ENCODE data around the gene DNAJC1.
A peak's percentile ranks its signal among the peaks of the same experiment; 100 is the strongest.
"Not testable (repeated sequence)": the region's sequence is repeated elsewhere in the genome, so short reads cannot be mapped to it uniquely, and the experiment has no call there.

DNAJC1 gene

DNA sequence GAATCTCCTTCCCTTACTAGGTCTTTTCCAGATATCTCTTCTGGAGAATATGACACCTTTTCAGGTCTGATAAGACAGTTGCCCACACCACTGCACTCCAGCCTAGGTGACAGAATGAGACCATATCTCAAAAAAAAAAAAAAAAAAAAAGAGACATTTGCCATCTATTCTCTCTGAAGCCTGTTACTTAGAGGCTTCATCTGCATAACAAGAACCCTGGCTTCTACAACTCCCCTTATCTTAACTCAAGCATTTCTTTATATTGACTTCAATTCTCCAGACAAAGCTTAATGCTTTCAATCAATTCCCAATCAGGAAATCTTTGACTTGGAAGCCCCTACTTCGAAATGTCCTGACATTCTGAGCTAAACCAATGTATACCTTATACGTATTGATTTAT lies 134.4 kb downstream of the DNAJC1 start:
- H3K36me3 ChIP-seq (ENCODE audit: control insufficient read depth, insufficient read depth, low read length), result not testable (repeated sequence)

GRCh38 chr10:21860718-21861117 lies 142.8 kb downstream of the DNAJC1 start:
- Histone ChIP-seq H3K27ac (ENCODE audit: low read depth, low read length) (no peak overlapping the region), H3K36me3 (ENCODE audit: control insufficient read depth, insufficient read depth, low read length) (no peaks in the 10 kb centered on the region), H3K4me3 (ENCODE audit: low read depth, low read length) (no peak overlapping the region), H3K9ac (ENCODE audit: low read depth, low read length) (no peak overlapping the region), H3K9me3 (ENCODE audit: control insufficient read depth, insufficient read depth, low read length) (no peaks in the 10 kb centered on the region), H3K27me3 (ENCODE audit: control insufficient read depth, insufficient read depth, low read length) (no peaks in the 10 kb centered on the region), H3K4me1 (ENCODE audit: control insufficient read depth, insufficient read depth, low read length) (no peaks in the 10 kb centered on the region)

More for the DNA sequence above, 134.4 kb downstream of the DNAJC1 start:
- not testable (repeated sequence) for H3K9ac ChIP-seq (ENCODE audit: low read depth, low read length); H3K9me3 ChIP-seq (ENCODE audit: control insufficient read depth, insufficient read depth, low read length); H3K27me3 ChIP-seq (ENCODE audit: control insufficient read depth, insufficient read depth, low read length); H3K4me3 ChIP-seq (ENCODE audit: low read depth, low read length)
- Histone ChIP-seq H3K4me1 (ENCODE audit: control insufficient read depth, insufficient read depth, low read length) (peaks cover 16% of the 10 kb centered on the region), H3K27ac (ENCODE audit: low read depth, low read length) (peak overlapping the region; percentile 74)

GRCh38 chr10:21858455-21858854 lies 145.1 kb downstream of the DNAJC1 start:
- H3K9ac ChIP-seq (ENCODE audit: low read depth, low read length), result no peak overlapping the region
- H3K36me3 ChIP-seq (ENCODE audit: control insufficient read depth, insufficient read depth, low read length), result no peaks in the 10 kb centered on the region
- H3K27ac ChIP-seq (ENCODE audit: low read depth, low read length), result no peak overlapping the region
- H3K27me3 ChIP-seq (ENCODE audit: control insufficient read depth, insufficient read depth, low read length), result no peaks in the 10 kb centered on the region
- no peak overlapping the region for H3K4me3 ChIP-seq (ENCODE audit: low read depth, low read length)
- no peaks in the 10 kb centered on the region for H3K9me3 ChIP-seq (ENCODE audit: control insufficient read depth, insufficient read depth, low read length)
- no peaks in the 10 kb centered on the region for H3K4me1 ChIP-seq (ENCODE audit: control insufficient read depth, insufficient read depth, low read length)

- no peak overlapping the region for H3K27ac ChIP-seq (ENCODE audit: low read depth, low read length)
Measured at GRCh38 chr10:21849607-21850006, 153.9 kb downstream of the DNAJC1 start.

DNA sequence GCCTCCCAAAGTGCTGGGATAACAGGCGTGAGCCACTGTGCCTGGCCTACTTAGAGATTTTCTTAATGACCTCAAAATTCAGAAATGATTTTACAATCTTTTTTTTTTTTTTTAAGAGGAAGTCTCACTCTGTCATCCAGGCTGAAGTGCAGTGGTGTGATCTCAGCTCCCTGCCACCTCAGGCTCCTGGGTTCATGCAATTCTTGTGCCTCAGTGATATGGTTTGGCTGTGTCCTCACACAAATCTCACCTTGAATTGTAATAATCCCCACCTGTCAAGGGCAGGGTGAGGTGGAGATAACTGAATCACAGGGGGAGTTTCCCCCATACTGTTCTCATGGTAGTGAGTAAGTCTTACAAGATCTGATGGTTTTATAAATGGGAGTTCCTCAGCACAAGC lies 159.9 kb downstream of the DNAJC1 start:
- Histone ChIP-seq H3K4me3 (ENCODE audit: low read depth, low read length) (no peak overlapping the region), H3K9ac (ENCODE audit: low read depth, low read length) (no peak overlapping the region), H3K27ac (ENCODE audit: low read depth, low read length) (no peak overlapping the region), H3K4me1 (ENCODE audit: control insufficient read depth, insufficient read depth, low read length) (no peaks in the 10 kb centered on the region), H3K27me3 (ENCODE audit: control insufficient read depth, insufficient read depth, low read length) (no peaks in the 10 kb centered on the region), H3K9me3 (ENCODE audit: control insufficient read depth, insufficient read depth, low read length) (no peaks in the 10 kb centered on the region), H3K36me3 (ENCODE audit: control insufficient read depth, insufficient read depth, low read length) (no peaks in the 10 kb centered on the region)

More at GRCh38 chr10:21849607-21850006, 153.9 kb downstream of the DNAJC1 start:
- no peaks in the 10 kb centered on the region for H3K4me1 ChIP-seq (ENCODE audit: control insufficient read depth, insufficient read depth, low read length)
- no peaks in the 10 kb centered on the region for H3K9me3 ChIP-seq (ENCODE audit: control insufficient read depth, insufficient read depth, low read length)
- no peak overlapping the region for H3K4me3 ChIP-seq (ENCODE audit: low read depth, low read length)
- H3K27me3 ChIP-seq (ENCODE audit: control insufficient read depth, insufficient read depth, low read length), result no peaks in the 10 kb centered on the region
- no peaks in the 10 kb centered on the region for H3K36me3 ChIP-seq (ENCODE audit: control insufficient read depth, insufficient read depth, low read length)
- H3K9ac ChIP-seq (ENCODE audit: low read depth, low read length), result no peak overlapping the region

DNA sequence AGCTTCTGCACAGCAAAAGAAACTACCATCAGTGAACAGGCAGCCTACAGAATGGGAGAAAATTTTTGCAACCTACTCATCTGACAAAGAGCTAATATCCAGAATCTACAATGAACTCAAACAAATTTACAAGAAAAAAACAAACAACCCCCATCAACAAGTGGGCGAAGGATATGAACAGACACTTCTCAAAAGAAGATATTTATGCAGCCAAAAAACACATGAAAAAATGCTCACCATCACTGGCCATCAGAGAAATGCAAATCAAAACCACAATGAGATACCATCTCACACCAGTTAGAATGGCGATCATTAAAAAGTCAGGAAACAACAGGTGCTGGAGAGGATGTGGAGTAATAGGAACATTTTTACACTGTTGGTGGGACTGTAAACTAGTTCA lies 162.3 kb downstream of the DNAJC1 start:
- H3K9ac ChIP-seq (ENCODE audit: low read depth, low read length); H3K9me3 ChIP-seq (ENCODE audit: control insufficient read depth, insufficient read depth, low read length); H3K4me3 ChIP-seq (ENCODE audit: low read depth, low read length); H3K36me3 ChIP-seq (ENCODE audit: control insufficient read depth, insufficient read depth, low read length); H3K4me1 ChIP-seq (ENCODE audit: control insufficient read depth, insufficient read depth, low read length); H3K27ac ChIP-seq (ENCODE audit: low read depth, low read length); H3K27me3 ChIP-seq (ENCODE audit: control insufficient read depth, insufficient read depth, low read length): not testable (repeated sequence)

DNA sequence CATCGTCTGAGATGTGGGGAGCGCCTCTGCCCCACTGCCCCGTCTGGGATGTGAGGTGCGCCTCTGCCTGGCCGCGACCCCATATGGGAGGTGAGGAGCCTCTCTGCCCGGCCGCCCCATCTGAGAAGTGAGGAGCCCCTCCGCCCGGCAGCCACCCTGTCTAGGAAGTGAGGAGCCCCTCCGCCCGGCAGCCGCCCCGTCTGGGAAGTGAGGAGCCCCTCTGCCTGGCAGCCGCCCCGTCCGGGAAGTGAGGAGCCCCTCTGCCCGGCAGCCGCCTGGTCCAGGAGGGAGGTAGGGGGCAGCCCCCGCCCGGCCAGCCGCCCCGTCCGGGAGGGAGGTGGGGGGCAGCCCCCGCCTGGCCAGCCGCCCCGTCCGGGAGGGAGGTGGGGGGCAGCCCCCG lies 166.0 kb downstream of the DNAJC1 start:
- not testable (repeated sequence) for H3K36me3 ChIP-seq (ENCODE audit: control insufficient read depth, insufficient read depth, low read length); H3K9ac ChIP-seq (ENCODE audit: low read depth, low read length); H3K27me3 ChIP-seq (ENCODE audit: control insufficient read depth, insufficient read depth, low read length); H3K4me3 ChIP-seq (ENCODE audit: low read depth, low read length); H3K27ac ChIP-seq (ENCODE audit: low read depth, low read length); H3K4me1 ChIP-seq (ENCODE audit: control insufficient read depth, insufficient read depth, low read length)
- H3K9me3 ChIP-seq (ENCODE audit: control insufficient read depth, insufficient read depth, low read length), result peaks cover 28% of the 10 kb centered on the region

GRCh38 chr10:21834574-21834973 lies 169.0 kb downstream of the DNAJC1 start:
- H3K4me1 ChIP-seq (ENCODE audit: control insufficient read depth, insufficient read depth, low read length); H3K27me3 ChIP-seq (ENCODE audit: control insufficient read depth, insufficient read depth, low read length); H3K27ac ChIP-seq (ENCODE audit: low read depth, low read length); H3K9ac ChIP-seq (ENCODE audit: low read depth, low read length); H3K4me3 ChIP-seq (ENCODE audit: low read depth, low read length); H3K36me3 ChIP-seq (ENCODE audit: control insufficient read depth, insufficient read depth, low read length): not testable (repeated sequence)
- peaks cover 40% of the 10 kb centered on the region for H3K9me3 ChIP-seq (ENCODE audit: control insufficient read depth, insufficient read depth, low read length)

- Histone ChIP-seq H3K9me3 (ENCODE audit: control insufficient read depth, insufficient read depth, low read length) (peaks cover 45% of the 10 kb centered on the region), H3K4me1 (ENCODE audit: control insufficient read depth, insufficient read depth, low read length) (no peaks in the 10 kb centered on the region), H3K36me3 (ENCODE audit: control insufficient read depth, insufficient read depth, low read length) (no peaks in the 10 kb centered on the region), H3K9ac (ENCODE audit: low read depth, low read length) (no peak overlapping the region), H3K27ac (ENCODE audit: low read depth, low read length) (no peak overlapping the region), H3K27me3 (ENCODE audit: control insufficient read depth, insufficient read depth, low read length) (no peaks in the 10 kb centered on the region), H3K4me3 (ENCODE audit: low read depth, low read length) (no peak overlapping the region)
Measured at GRCh38 chr10:21832821-21833130, 170.8 kb downstream of the DNAJC1 start.

- H3K9me3 ChIP-seq (ENCODE audit: control insufficient read depth, insufficient read depth, low read length), result peaks cover 51% of the 10 kb centered on the region
- H3K27me3 ChIP-seq (ENCODE audit: control insufficient read depth, insufficient read depth, low read length), result no peaks in the 10 kb centered on the region
- H3K9ac ChIP-seq (ENCODE audit: low read depth, low read length), result no peak overlapping the region
- no peak overlapping the region for H3K27ac ChIP-seq (ENCODE audit: low read depth, low read length)
- H3K4me1 ChIP-seq (ENCODE audit: control insufficient read depth, insufficient read depth, low read length), result no peaks in the 10 kb centered on the region
- H3K4me3 ChIP-seq (ENCODE audit: low read depth, low read length), result no peak overlapping the region
- H3K36me3 ChIP-seq (ENCODE audit: control insufficient read depth, insufficient read depth, low read length), result no peaks in the 10 kb centered on the region
Measured at GRCh38 chr10:21831986-21832820, 171.3 kb downstream of the DNAJC1 start.

- H3K36me3 ChIP-seq (ENCODE audit: control insufficient read depth, insufficient read depth, low read length), result no peaks in the 10 kb centered on the region
- no peak overlapping the region for H3K9ac ChIP-seq (ENCODE audit: low read depth, low read length)
- H3K9me3 ChIP-seq (ENCODE audit: control insufficient read depth, insufficient read depth, low read length), result peaks cover 56% of the 10 kb centered on the region
- H3K27me3 ChIP-seq (ENCODE audit: control insufficient read depth, insufficient read depth, low read length), result no peaks in the 10 kb centered on the region
- H3K4me1 ChIP-seq (ENCODE audit: control insufficient read depth, insufficient read depth, low read length), result no peaks in the 10 kb centered on the region
- H3K27ac ChIP-seq (ENCODE audit: low read depth, low read length), result no peak overlapping the region
- H3K4me3 ChIP-seq (ENCODE audit: low read depth, low read length), result no peak overlapping the region
Measured at GRCh38 chr10:21830037-21830436, 173.5 kb downstream of the DNAJC1 start.

Measured in HUES48 (cell line).